Myocyte (in vitro differentiated cells): ENCODE results near the gene MDP1. TPM values are rescaled to one million over a fixed set of nuclear protein-coding genes. Genes with fewer than 3 reads are reported as not detected.

Experiments
- total RNA-seq: library from RNA; depleted of rRNA; stranded (reverse); fragments of >200 nt; gene quantifications from 2 replicates; pipeline ENCODE4 v1.2.3, GENCODE V29; 2014

MDP1 gene
- total RNA-seq, 1 donor from 2014 or later: 16.7 TPM

Other genes starting within 250 kb of the MDP1 start
- 5.7 and 5.8 TPM in 2 replicates for gene DHRS4L2, start 227.1 kb downstream of the MDP1 start, total RNA-seq
- 0.19 TPM in 1 of 2 replicates, not detected in the other for gene CARMIL3, start 164.1 kb downstream of the MDP1 start, total RNA-seq
- gene CPNE6, start 144.5 kb downstream of the MDP1 start, total RNA-seq: not detected in 2 replicates
- gene PCK2, start 121.8 kb downstream of the MDP1 start, total RNA-seq: 8.2 and 8.7 TPM in 2 replicates
- 94.6 and 112 TPM in 2 replicates for gene DCAF11, start 101.3 kb downstream of the MDP1 start, total RNA-seq
- gene NRL, start 101.1 kb downstream of the MDP1 start, total RNA-seq: 4.3 and 4.5 TPM in 2 replicates
- 144 and 180 TPM in 2 replicates for gene FITM1, start 85.4 kb downstream of the MDP1 start, total RNA-seq
- gene PSME1, start 79.9 kb downstream of the MDP1 start, total RNA-seq: 423 and 428 TPM in 2 replicates
- gene EMC9, start 74.5 kb downstream of the MDP1 start, total RNA-seq: 18.8 and 25.4 TPM in 2 replicates
- 107 and 129 TPM in 2 replicates for gene PSME2, start 69.5 kb downstream of the MDP1 start, total RNA-seq
- 57.6 and 60.4 TPM in 2 replicates for gene RNF31, start 68.6 kb downstream of the MDP1 start, total RNA-seq
- 48.6 and 94.1 TPM in 2 replicates for gene IRF9, start 54.8 kb downstream of the MDP1 start, total RNA-seq
- gene REC8, start 44.0 kb downstream of the MDP1 start, total RNA-seq: 1.1 and 1.6 TPM in 2 replicates
- 85.4 and 99.4 TPM in 2 replicates for gene IPO4, start 27.2 kb downstream of the MDP1 start, total RNA-seq
- 59.5 and 76.3 TPM in 2 replicates for gene TM9SF1, start 20.6 kb downstream of the MDP1 start, total RNA-seq
- not detected in 2 replicates for gene TSSK4, start 10.4 kb downstream of the MDP1 start, total RNA-seq
- 42.1 and 49.6 TPM in 2 replicates for gene CHMP4A, start 2.6 kb downstream of the MDP1 start, total RNA-seq
- 196 and 233 TPM in 2 replicates for gene NEDD8, start 16.3 kb upstream of the MDP1 start, total RNA-seq
- 60.8 and 90.3 TPM in 2 replicates for gene GMPR2, start 16.9 kb upstream of the MDP1 start, total RNA-seq
- gene TINF2, start 26.6 kb upstream of the MDP1 start, total RNA-seq: 39.2 and 48.7 TPM in 2 replicates
- 0.08 and 0.99 TPM in 2 replicates for gene TGM1, start 47.1 kb upstream of the MDP1 start, total RNA-seq
- 26.3 TPM in 2 replicates for gene RABGGTA, start 55.5 kb upstream of the MDP1 start, total RNA-seq
- gene DHRS1, start 83.7 kb upstream of the MDP1 start, total RNA-seq: 17.5 and 25.1 TPM in 2 replicates
- gene NOP9, start 83.8 kb upstream of the MDP1 start, total RNA-seq: 27.9 and 28.9 TPM in 2 replicates
- gene CIDEB, start 91.9 kb upstream of the MDP1 start, total RNA-seq: not detected in 2 replicates
- 2.7 and 3.2 TPM in 2 replicates for gene LTB4R2, start 94.1 kb upstream of the MDP1 start, total RNA-seq
- gene LTB4R, start 95.4 kb upstream of the MDP1 start, total RNA-seq: 0.67 and 0.68 TPM in 2 replicates
- gene ADCY4, start 119.0 kb upstream of the MDP1 start, total RNA-seq: not detected in 2 replicates
- gene RIPK3, start 123.9 kb upstream of the MDP1 start, total RNA-seq: not detected in 2 replicates
- gene NFATC4, start 152.1 kb upstream of the MDP1 start, total RNA-seq: 19.4 and 23.2 TPM in 2 replicates
- gene NYNRIN, start 182.9 kb upstream of the MDP1 start, total RNA-seq: 0.05 and 0.21 TPM in 2 replicates
- gene CBLN3, start 213.6 kb upstream of the MDP1 start, total RNA-seq: 1.0 and 1.2 TPM in 2 replicates
- gene KHNYN, start 213.9 kb upstream of the MDP1 start, total RNA-seq: 28.0 and 29.6 TPM in 2 replicates
- gene SDR39U1, start 226.7 kb upstream of the MDP1 start, total RNA-seq: 24.2 and 27.5 TPM in 2 replicates